Effector CD4-positive, alpha-beta T cell (primary cell): ENCODE results near the gene EPS15.
"Not testable (repeated sequence)": the region's sequence is repeated elsewhere in the genome, so short reads cannot be mapped to it uniquely, and the experiment has no call there.

Experiments
- DNase-seq: peaks from one replicate; pipeline ENCODE4 v3.0.0-alpha.2; 2020

Gene EPS15

DNA sequence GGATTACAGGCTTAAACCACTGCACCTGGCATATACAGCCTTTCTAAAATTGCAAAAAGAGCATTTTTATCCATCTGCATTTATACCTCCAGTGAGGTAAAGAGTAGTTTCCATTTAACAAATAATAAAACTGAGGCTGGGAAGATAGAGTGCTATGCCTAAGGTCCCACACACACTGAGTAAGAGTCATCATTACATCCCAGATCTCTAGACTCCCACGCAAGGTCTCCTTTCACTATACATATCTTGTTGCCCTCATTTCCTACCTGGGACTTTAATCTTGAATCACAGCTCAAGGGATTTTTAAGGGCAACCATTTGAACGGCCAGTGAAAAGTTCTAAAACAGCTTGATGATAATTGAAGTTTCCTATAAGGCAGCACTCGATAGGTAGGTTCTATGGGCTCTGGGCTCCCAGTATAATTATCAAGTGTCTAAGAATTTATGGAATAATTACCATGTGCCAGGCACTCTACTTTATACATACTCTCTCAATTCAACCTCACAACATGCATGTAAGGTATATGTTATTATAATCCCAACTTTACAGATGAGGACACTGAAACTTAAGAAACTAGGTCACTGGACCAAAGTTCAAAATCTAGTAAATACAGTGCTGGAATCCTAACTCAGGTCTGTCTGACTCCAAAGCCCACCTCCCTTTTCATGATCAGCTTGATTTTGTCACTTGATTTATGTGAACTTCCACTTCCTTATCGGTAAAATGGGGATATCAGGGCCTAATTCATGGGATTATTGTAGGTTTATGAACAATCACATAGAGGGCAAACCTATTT lies 23.3 kb upstream of the EPS15 start:
- DNase-seq: no peak

GRCh38 chr1:51541313-51542050 lies 22.4 kb upstream of the EPS15 start:
- DNase-seq: no peak

- DNase-seq: no peak
Observed at GRCh38 chr1:51537568-51537967, 18.5 kb upstream of the EPS15 start.

- peak; percentile 17 for DNase-seq
Observed at GRCh38 chr1:51535006-51535592, 16.0 kb upstream of the EPS15 start.

GRCh38 chr1:51534447-51534846 lies 15.4 kb upstream of the EPS15 start:
- no peak for DNase-seq

GRCh38 chr1:51532853-51533252 lies 13.8 kb upstream of the EPS15 start:
- DNase-seq: no peak

- not testable (repeated sequence) for DNase-seq
Observed at GRCh38 chr1:51530447-51530846, 11.4 kb upstream of the EPS15 start.

- no peak for DNase-seq
Observed at GRCh38 chr1:51527144-51527543, 8.1 kb upstream of the EPS15 start.

DNA sequence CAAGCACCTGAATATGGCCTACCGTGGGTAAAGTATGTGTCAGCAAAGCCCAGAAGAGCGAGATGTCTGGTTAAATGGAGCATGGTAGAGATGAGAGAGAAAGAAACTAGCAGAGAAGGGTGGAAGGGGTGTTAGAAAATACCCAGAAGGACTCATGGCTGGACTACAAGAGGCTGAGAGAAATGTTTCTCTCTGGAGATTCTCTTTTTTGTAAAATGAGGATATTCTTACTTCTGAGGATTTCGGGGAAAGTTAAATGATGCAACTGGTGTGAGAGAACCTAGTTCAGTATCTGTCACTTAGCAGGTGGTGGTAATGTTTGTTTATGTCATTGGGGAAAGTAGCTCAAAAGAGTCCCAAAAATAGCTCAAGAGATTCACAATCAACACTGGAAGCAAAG lies 7.2 kb upstream of the EPS15 start:
- no peak for DNase-seq

GRCh38 chr1:51525295-51525694 lies 6.2 kb upstream of the EPS15 start:
- no peak for DNase-seq

GRCh38 chr1:51524817-51525216 lies 5.8 kb upstream of the EPS15 start:
- no peak for DNase-seq

DNA sequence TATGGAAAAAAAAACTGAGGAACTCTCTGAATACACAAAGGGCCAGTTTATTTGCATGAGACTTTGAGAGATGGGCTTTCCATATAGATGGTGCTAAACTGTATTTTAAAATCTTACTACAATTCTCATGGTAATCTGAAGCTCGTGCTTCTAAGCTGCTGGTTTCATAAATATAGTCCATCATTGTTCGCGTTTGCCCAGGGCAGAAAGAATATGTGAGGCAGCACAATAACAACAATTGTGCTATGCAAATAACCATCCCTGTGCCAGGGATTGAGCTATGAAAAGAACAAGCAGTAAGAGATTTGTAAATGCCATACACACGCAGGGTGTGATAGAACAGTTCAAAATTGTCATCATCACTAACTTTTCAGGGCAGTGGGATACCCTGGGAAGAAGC lies 4.9 kb upstream of the EPS15 start:
- DNase-seq: no peak

- DNase-seq: peak; percentile 3
Observed at GRCh38 chr1:51520700-51521248, 1.7 kb upstream of the EPS15 start.

DNA sequence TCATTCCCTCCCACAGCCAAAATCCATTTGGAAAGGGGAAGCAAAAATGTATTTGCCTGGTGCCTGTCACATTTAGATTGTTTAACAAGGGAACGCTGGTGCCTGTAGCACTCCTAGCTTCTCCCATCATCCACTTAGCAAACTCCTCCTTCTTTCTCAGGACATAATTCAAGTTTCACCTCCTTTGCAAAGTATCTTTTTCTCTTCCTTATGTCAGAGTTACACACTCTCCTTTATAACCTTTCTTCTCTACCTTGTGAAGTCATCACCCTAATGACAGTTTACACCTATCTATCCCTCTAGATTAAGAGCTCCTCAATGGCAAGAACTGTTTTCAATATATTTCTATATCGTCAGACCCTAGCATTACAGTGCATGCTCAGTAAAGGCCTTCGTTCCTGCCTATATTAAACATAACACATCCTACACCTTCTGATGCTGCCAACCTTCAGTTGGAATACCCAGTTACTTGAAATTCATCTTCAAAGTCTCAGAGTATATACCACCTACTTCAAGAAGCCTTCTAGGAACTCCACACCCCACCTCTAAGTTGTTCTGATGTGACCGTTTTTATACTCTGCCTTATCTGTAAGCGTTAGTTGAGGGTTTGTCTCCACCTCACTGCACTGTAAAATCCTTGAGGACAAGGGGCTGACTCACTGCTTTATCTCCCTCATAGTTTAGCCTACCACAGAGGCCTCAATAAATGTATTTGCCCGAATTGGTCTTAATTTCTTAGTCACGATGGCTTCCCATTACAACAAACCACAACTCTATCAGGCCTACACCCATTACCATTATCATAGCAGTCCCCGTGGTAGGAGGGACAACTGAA lies 1.0 kb upstream of the EPS15 start:
- DNase-seq: no peak

- DNase-seq: peak; percentile 29
Observed at GRCh38 chr1:51518586-51519047, 449 bp downstream of the EPS15 start.

DNA sequence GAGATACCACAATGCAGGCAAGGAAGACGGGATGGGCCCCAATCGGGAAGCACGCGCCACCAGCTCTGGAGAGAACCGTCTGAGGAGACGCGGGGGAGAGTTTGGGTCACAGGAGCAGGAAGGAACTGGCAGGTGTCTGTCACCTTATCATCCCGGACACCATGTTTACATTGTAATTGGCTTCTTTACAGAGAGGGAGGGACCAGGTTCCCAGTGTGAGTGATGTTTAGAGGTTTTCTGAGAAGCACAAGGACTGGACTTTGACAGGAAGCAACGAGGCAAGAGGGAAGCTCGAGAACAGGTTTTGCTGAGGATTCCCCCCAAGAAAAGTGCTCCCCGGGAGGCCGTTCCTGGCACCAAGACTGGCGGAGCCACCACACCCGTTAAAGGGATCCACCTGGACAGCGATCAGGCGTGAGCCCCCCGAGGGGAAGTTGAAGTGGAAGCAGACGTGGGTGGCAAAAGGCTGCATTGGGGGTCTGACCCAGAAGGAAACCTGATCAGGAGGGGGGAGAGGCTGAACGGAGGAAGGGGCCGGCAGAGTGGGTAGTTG lies 957 bp downstream of the EPS15 start:
- peak; percentile 32 for DNase-seq

DNA sequence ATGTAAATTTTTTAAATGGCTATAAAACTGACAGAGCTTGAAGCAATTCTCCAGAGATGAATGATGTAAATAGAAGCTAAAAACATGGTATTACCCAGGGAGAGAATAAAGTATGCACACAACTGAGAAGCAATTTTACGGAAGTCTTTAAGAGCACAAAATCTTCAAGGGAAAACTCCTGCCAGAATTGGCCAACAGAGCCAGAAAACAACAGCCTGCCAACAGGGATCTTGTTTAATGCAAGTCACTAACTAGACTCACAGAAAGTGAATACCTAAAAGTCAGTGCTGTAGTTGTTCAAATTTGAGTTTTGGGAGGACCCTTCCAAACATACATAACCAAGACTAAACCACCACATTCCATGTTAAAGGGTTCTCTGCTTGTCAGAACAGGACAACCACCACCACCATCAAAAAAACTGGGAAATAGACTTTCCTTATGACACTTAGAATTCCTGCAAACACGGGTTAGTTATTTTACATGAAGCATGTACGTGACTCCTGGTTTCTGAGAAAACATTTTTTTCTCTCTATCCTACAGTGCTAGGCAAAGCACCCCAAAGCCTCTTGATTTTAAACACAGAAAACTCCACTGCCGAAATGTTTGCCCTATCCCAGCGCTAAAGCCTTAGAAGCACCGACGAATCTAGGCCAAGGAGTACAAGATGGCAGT lies 1.6 kb downstream of the EPS15 start:
- DNase-seq: no peak

DNA sequence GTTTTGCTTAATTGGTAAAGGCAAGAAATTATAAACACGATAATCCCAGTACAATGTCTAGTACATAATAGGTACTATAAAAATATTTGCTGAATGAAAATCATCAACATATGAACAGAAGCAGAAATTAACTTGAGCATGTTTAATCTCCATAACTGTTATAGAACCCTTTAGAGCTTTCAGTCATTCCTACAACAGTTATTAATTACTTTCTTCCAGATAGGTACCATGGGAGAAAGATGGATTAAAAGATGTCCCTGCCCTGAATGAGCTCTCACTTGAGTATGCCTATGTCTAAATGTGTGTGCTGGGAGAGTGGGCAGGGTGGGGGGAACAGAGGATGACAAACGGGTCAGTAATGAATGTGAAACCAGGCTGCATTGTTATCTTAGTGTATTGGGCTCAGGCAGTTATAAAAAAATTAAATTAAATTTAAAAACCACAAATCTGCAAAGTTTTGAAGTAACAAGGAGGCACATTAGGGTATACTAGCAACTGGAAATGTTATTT lies 2.4 kb downstream of the EPS15 start:
- no peak for DNase-seq

- DNase-seq: no peak
Observed at GRCh38 chr1:51515982-51516648, 3.0 kb downstream of the EPS15 start.

DNA sequence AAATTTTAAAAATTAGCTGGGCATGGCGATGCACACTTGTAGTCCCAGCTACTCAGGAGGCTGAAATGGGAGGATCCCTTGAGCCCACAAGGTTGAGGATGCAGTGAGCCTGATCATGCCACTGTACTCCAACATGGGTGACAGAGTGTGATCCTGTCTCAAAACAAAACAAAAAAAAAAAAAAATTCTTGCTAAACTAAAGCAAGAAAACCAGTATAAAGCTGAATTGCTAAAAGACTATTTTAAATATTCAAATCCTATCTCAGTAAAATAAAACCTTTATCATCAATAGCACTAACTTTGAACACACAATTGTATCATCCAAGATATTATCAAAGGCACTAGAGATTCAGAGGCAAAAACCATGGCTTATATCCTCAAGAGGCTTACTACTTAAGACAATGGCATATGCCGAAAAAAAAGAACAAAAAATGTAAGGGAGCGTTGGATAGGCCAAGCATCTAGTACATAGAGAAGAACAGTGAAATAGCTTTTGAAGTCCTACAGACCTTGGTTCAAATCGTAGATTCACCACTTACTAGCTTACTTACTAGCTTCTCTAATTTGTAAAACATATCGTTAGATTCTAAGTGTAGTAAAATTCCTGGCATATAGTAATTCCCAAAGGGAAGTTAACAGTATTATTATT lies 3.6 kb downstream of the EPS15 start:
- no peak for DNase-seq
